IMR-90 (cell line): ENCODE data around the gene PDE5A. TPM values are rescaled to one million over a fixed set of nuclear protein-coding genes. Genes with fewer than 3 reads are reported as not detected.

Source experiments
- ATAC-seq: fragments of 200-7000 bp; cut with Tn5 transposase; 2 replicates; pipeline ENCODE4 v1.9.1; 2020; ENCODE audit warnings: low read depth, mild to moderate bottlenecking, moderate library complexity
- BruUV-seq: library from RNA; stranded (reverse); fragments of 400-500 nt; replicated peaks from 2 replicates; lab custom pipeline; 2021; lab: Mats Ljungman, UMichigan
- CTCF ChIA-PET: fragments of 300-600 bp; formaldehyde crosslinking; extraction: SDS; loops from one replicate; lab custom pipeline; 2021; ENCODE audit warnings: antibody characterized with exemption; lab: Yijun Ruan, JAX
- POLR2A ChIA-PET: fragments of 300-600 bp; sonication (Branson Sonifier 250); formaldehyde crosslinking; loops from one replicate; lab custom pipeline; 2022; ENCODE audit warnings: antibody characterized with exemption; ENCODE audit not compliant: unreplicated experiment; lab: Charles Lee
- DNase-seq: peaks from one replicate; pipeline ENCODE4 v3.0.0; 2013
- H2AFZ ChIP-seq: replicated peaks from 2 replicates; pipeline ENCODE3; 2013; ENCODE audit warnings: low read length, mild to moderate bottlenecking; ENCODE audit not compliant: poor library complexity
- H2AK5ac ChIP-seq: 2 replicates; pipeline ENCODE4 v1.6.1; 2013; ENCODE audit warnings: low read depth, low read length, inconsistent platforms
- H2AK9ac ChIP-seq: replicated peaks from 2 replicates; pipeline ENCODE3; 2013; ENCODE audit warnings: mild to moderate bottlenecking, low read depth, low read length, moderate library complexity; ENCODE audit not compliant: poor library complexity
- H2BK120ac ChIP-seq: 2 replicates; pipeline ENCODE4 v1.6.1; 2013; ENCODE audit warnings: low read depth, low read length, inconsistent platforms
- H2BK15ac ChIP-seq: 3 replicates; pipeline ENCODE4 v1.6.1; 2013; ENCODE audit warnings: low read depth, low read length, inconsistent platforms
- H2BK20ac ChIP-seq: 2 replicates; pipeline ENCODE4 v1.6.1; 2013; ENCODE audit warnings: low read depth, mild to moderate bottlenecking, inconsistent platforms, low read length, moderate library complexity
- H2BK5ac ChIP-seq: 2 replicates; pipeline ENCODE4 v1.6.1; 2013; ENCODE audit warnings: mild to moderate bottlenecking, low read depth, low read length, inconsistent platforms; ENCODE audit not compliant: poor library complexity, severe bottlenecking
- H3K14ac ChIP-seq: replicated peaks from 2 replicates; pipeline ENCODE4 v1.6.1; 2013; ENCODE audit warnings: low read depth, low read length, inconsistent platforms
- H3K18ac ChIP-seq: 2 replicates; pipeline ENCODE4 v1.6.1; 2013; ENCODE audit warnings: low read depth, low read length, control low read depth
- H3K23ac ChIP-seq: 2 replicates; pipeline ENCODE4 v1.6.1; 2013; ENCODE audit warnings: low read depth, low read length, inconsistent platforms
- H3K27ac ChIP-seq: 2 replicates; pipeline ENCODE4 v1.5.1; 2013; ENCODE audit warnings: mild to moderate bottlenecking, control low read depth, low read length; ENCODE audit not compliant: insufficient read depth
- H3K27me3 ChIP-seq: 2 replicates; pipeline ENCODE4 v1.6.1; 2013; ENCODE audit warnings: low read length; ENCODE audit not compliant: control insufficient read depth, insufficient read depth
- H3K36me3 ChIP-seq: 2 replicates; pipeline ENCODE4 v1.6.1; 2013; ENCODE audit warnings: low read length, mixed read lengths; ENCODE audit not compliant: control insufficient read depth, insufficient read depth
- H3K4ac ChIP-seq: 2 replicates; pipeline ENCODE4 v1.6.1; 2013; ENCODE audit warnings: low read depth, low read length, inconsistent platforms
- H3K4me1 ChIP-seq: 2 replicates; pipeline ENCODE4 v1.6.1; 2013; ENCODE audit warnings: low read length, mixed read lengths; ENCODE audit not compliant: control insufficient read depth, insufficient read depth
- H3K4me2 ChIP-seq: 2 replicates; pipeline ENCODE4 v1.6.1; 2013; ENCODE audit warnings: low read depth, mild to moderate bottlenecking, control low read depth, low read length, moderate library complexity
- H3K4me3 ChIP-seq: 2 replicates; pipeline ENCODE4 v1.5.1; 2013; ENCODE audit warnings: low read depth, mild to moderate bottlenecking, control low read depth, low read length, moderate library complexity; ENCODE audit not compliant: insufficient read depth
- H3K56ac ChIP-seq: 2 replicates; pipeline ENCODE4 v1.6.1; 2013; ENCODE audit warnings: low read length, inconsistent platforms; ENCODE audit not compliant: insufficient read depth; ENCODE audit errors: extremely low read depth
- H3K79me1 ChIP-seq, 2 experiments: 2 replicates each; pipeline ENCODE4 v1.6.1; 2013; ENCODE audit warnings: low read length in 2 of 2, inconsistent platforms in 1 of 2, low read depth in 1 of 2
- H3K9ac ChIP-seq: 2 replicates; pipeline ENCODE4 v1.6.1; 2013; ENCODE audit warnings: low read depth, low read length, control low read depth
- H3K9me1 ChIP-seq: 2 replicates; pipeline ENCODE4 v1.6.1; 2013; ENCODE audit warnings: low read length, inconsistent platforms; ENCODE audit not compliant: insufficient read depth
- H3K9me3 ChIP-seq: 2 replicates; pipeline ENCODE4 v1.6.1; 2013; ENCODE audit warnings: low read length; ENCODE audit not compliant: control insufficient read depth, insufficient read depth
- H4K20me1 ChIP-seq: 2 replicates; pipeline ENCODE4 v1.6.1; 2013; ENCODE audit warnings: low read length, inconsistent platforms; ENCODE audit not compliant: insufficient read depth
- H4K5ac ChIP-seq: 2 replicates; pipeline ENCODE4 v1.6.1; 2013; ENCODE audit warnings: mild to moderate bottlenecking, low read depth, low read length, control low read depth
- H4K8ac ChIP-seq, 2 experiments: 2 replicates each; pipeline ENCODE4 v1.6.1; 2013; ENCODE audit warnings: low read depth in 2 of 2, low read length in 2 of 2, control low read depth in 1 of 2, inconsistent platforms in 1 of 2
- H4K91ac ChIP-seq: 2 replicates; pipeline ENCODE4 v1.6.1; 2013; ENCODE audit warnings: low read depth, low read length, inconsistent platforms; ENCODE audit not compliant: insufficient read depth
- BHLHE40 ChIP-seq: fragments of 150-350 bp; IDR thresholded peaks from 2 replicates; pipeline ENCODE4 v1.6.1; 2016; ENCODE audit warnings: mild to moderate bottlenecking, low read depth, low read length
- CHD1 ChIP-seq: IDR thresholded peaks from 2 replicates; pipeline ENCODE4 v1.6.1; 2012; ENCODE audit warnings: low read depth, low read length, improper control_type of control experiment
- CTCF ChIP-seq: conservative IDR thresholded peaks from 2 replicates; pipeline ENCODE4 v1.5.1; 2012; ENCODE audit warnings: mild to moderate bottlenecking, low read depth, low read length, improper control_type of control experiment
- FOS ChIP-seq: fragments of 150-350 bp; IDR thresholded peaks from 2 replicates; pipeline ENCODE4 v1.6.1; 2016; ENCODE audit warnings: low read depth, low read length
- MAFK ChIP-seq: IDR thresholded peaks from 2 replicates; pipeline ENCODE4 v1.6.1; 2012; ENCODE audit warnings: low read depth, low read length, improper control_type of control experiment
- RCOR1 ChIP-seq: IDR thresholded peaks from 2 replicates; pipeline ENCODE4 v1.6.1; 2012; ENCODE audit warnings: mild to moderate bottlenecking, low read length, improper control_type of control experiment; ENCODE audit not compliant: insufficient replicate concordance
- RFX5 ChIP-seq: IDR thresholded peaks from 2 replicates; pipeline ENCODE4 v1.8.0; 2012; ENCODE audit warnings: low read depth, mild to moderate bottlenecking, low read length, moderate library complexity
- SMC3 ChIP-seq: fragments of 150-350 bp; IDR thresholded peaks from 2 replicates; pipeline ENCODE4 v1.6.1; 2016; ENCODE audit warnings: low read depth, mild to moderate bottlenecking, antibody characterized with exemption, low read length, moderate library complexity
- WGBS, 2 experiments: methylation state at CpG; one replicate each; pipeline versions ENCODE4 v1.1.5 to v1.1.7; 2013; ENCODE audit warnings: missing lambda C conversion rate in 2 of 2; ENCODE audit not compliant: insufficient read length in 1 of 2; ENCODE audit errors: extremely low coverage in 2 of 2; 5-methylcytosine and 5-hydroxymethylcytosine counted together
- dilution Hi-C: fragments of 300-500 bp; cut with HindIII; formaldehyde crosslinking; loops from one replicate; pipeline ENCODE4 v1.14.3; 2018; ENCODE audit warnings: low sequenced_read_pairs; ENCODE audit not compliant: unreplicated experiment
- in situ Hi-C: fragments of 300-500 bp; cut with MboI; formaldehyde crosslinking; loops from 3 replicates; pipeline ENCODE4 v1.14.3; 2019; ENCODE audit warnings: low sequenced_read_pairs, inconsistent platforms, mixed read lengths
- intact Hi-C: fragments of 100-400 bp; cut with micrococcal nuclease; formaldehyde crosslinking; loops from 2 replicates; pipeline ENCODE4 v1.10.0; 2022
- polyA plus RNA-seq, 3 experiments: library from polyadenylated mRNA; depleted of rRNA; stranded (reverse); fragments of >200 nt; gene quantifications; 2 replicates each; pipeline ENCODE4 v1.2.3, GENCODE V29; 2012; ENCODE audit warnings: low replicate concordance in 1 of 3
- total RNA-seq: library from RNA; depleted of rRNA; stranded (reverse); fragments of >200 nt; gene quantifications from 2 replicates; pipeline ENCODE4 v1.2.3, GENCODE V29; 2012

The PDE5A gene
- total and polyA plus RNA-seq, 2 of the 4 experiments (the other 2 are of a cell fraction) = 101 to 770 TPM

GRCh38 chr4:119489305-119489704 is 139.3 kb downstream of the PDE5A start:
- Histone ChIP-seq H2AK9ac (no peak overlapping the region), H3K79me1 (peaks cover 0 to 4% of the 10 kb centered on the region in 2 experiments; a peak in 1 of 4 replicates), H3K18ac (no peak overlapping the region), H3K14ac (no peak overlapping the region), H3K4me1 (no peaks in the 10 kb centered on the region), H4K5ac (no peak overlapping the region), H2AK5ac (no peak overlapping the region), H2BK5ac (no peak overlapping the region), H2BK120ac (no peak overlapping the region), H3K9me1 (peaks cover 5% of the 10 kb centered on the region; the same call in 1 of the 2 replicates), H3K27me3 (no peaks in the 10 kb centered on the region), H3K23ac (no peak overlapping the region), H4K8ac (no peak overlapping the region), H4K20me1 (peaks cover 8% of the 10 kb centered on the region; the same call in 1 of the 2 replicates), H3K4ac (no peak overlapping the region), H3K56ac (no peak overlapping the region), H4K91ac (no peak overlapping the region), H3K4me3 (no peak overlapping the region), H3K27ac (no peak overlapping the region), H2BK15ac (no peak overlapping the region), H2BK20ac (no peak overlapping the region), H3K36me3 (peaks cover 14% of the 10 kb centered on the region), H3K9me3 (no peaks in the 10 kb centered on the region), H3K9ac (no peak overlapping the region), H3K4me2 (no peak overlapping the region), H2AFZ (no peak overlapping the region)
- TF ChIP-seq BHLHE40 (no peak), FOS (no peak), RFX5 (no peak), RCOR1 (no peak), CHD1 (no peak), MAFK (no peak), SMC3 (no peak), CTCF (no peak)
- ATAC-seq (peak; percentile 13), DNase-seq (peak; percentile 55)
- no CpG with 5 or more reads among the region's 3 CpGs for WGBS, 2 experiments
- no TSS peak for BruUV-seq
- dilution Hi-C loops (no loop called here), in situ Hi-C loops (loop anchor here (10.0 kb wide), 1 partner anchor 175 kb away; no protein-coding TSS in a partner anchor), intact Hi-C loops (no loop called here)
- CTCF ChIA-PET = no interaction called here
- POLR2A ChIA-PET = no interaction called here
